Osteocyte (in vitro differentiated cells): Measurements from ENCODE around the gene TMEM208. TPM values are rescaled to one million over a fixed set of nuclear protein-coding genes. Genes with fewer than 3 reads are reported as not detected.

Source experiments
- DNase-seq: peaks from one replicate; pipeline ENCODE4 v3.0.0; 2021; ENCODE audit warnings: mixed read lengths; ENCODE audit not compliant: unreplicated experiment; ENCODE audit errors: extremely low spot score
- H3K27ac Mint-ChIP-seq: one replicate; pipeline ENCODE4 v1.8.0; 2021; ENCODE audit warnings: mild to moderate bottlenecking, mixed read lengths; ENCODE audit not compliant: unreplicated experiment
- H3K27me3 Mint-ChIP-seq: one replicate; pipeline ENCODE4 v1.8.0; 2021; ENCODE audit warnings: mixed read lengths; ENCODE audit not compliant: unreplicated experiment
- H3K36me3 Mint-ChIP-seq: one replicate; pipeline ENCODE4 v1.8.0; 2021; ENCODE audit warnings: mixed read lengths; ENCODE audit not compliant: unreplicated experiment
- H3K4me1 Mint-ChIP-seq: one replicate; pipeline ENCODE4 v1.8.0; 2021; ENCODE audit warnings: mixed read lengths; ENCODE audit not compliant: unreplicated experiment
- H3K4me3 Mint-ChIP-seq: one replicate; pipeline ENCODE4 v1.8.0; 2021; ENCODE audit warnings: mild to moderate bottlenecking, moderate library complexity, mixed read lengths; ENCODE audit not compliant: unreplicated experiment
- H3K9me3 Mint-ChIP-seq: one replicate; pipeline ENCODE4 v1.8.0; 2021; ENCODE audit warnings: mixed read lengths; ENCODE audit not compliant: unreplicated experiment
- total RNA-seq: library from RNA; stranded (reverse); gene quantifications from 2 replicates; pipeline ENCODE4 v1.2.1, GENCODE V29; 2021
- TF ChIP-seq, protein P1 (sequence below): fragments of 200-600 bp; sonication (generic); IDR thresholded peaks from 2 replicates; pipeline ENCODE4 v1.5.0; 2021; ENCODE audit warnings: antibody characterized with exemption, mild to moderate bottlenecking, moderate library complexity

TMEM208 gene
- total RNA-seq, 1 donor from 2014 or later: 41.0 TPM

DNA sequence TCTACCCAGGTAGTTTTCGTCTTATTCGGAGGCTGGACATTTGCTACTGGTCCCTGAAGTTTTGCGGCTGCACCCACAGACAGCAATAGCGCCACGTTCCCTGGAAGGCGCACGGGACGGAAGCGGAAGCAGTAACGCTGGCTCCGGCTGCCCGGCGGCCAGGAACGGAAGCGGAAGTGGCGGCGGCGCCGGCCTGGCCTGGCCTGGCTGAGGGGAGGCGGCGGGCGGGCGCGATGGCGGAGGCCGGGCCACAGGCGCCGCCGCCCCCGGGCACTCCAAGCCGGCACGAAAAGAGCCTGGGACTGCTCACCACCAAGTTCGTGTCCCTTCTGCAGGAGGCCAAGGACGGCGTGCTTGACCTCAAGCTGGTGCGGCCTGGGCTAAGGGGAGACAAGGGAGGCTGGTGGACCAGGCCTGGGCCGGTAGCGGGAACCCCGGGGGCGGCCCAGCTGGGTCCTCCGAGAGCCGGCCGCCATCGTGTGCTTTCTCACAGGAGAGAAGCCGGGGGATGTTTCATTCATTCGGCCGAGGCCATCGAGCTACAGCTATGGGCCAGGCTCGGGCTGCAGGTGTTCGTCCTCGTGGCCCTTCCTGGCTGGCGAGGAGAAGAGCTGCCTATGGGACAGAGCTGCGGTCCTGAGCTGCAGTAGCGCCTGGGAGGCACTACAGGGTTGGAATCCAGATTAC lies 34.8 kb upstream of the TMEM208 start, which contains the start of gene E2F4:
TSS of gene E2F4 (plus strand) at position 161 of the 687 bp plus-strand sequence. CDS start at position 234, 73 bp downstream.
- TF ChIP-seq, protein P1, sequence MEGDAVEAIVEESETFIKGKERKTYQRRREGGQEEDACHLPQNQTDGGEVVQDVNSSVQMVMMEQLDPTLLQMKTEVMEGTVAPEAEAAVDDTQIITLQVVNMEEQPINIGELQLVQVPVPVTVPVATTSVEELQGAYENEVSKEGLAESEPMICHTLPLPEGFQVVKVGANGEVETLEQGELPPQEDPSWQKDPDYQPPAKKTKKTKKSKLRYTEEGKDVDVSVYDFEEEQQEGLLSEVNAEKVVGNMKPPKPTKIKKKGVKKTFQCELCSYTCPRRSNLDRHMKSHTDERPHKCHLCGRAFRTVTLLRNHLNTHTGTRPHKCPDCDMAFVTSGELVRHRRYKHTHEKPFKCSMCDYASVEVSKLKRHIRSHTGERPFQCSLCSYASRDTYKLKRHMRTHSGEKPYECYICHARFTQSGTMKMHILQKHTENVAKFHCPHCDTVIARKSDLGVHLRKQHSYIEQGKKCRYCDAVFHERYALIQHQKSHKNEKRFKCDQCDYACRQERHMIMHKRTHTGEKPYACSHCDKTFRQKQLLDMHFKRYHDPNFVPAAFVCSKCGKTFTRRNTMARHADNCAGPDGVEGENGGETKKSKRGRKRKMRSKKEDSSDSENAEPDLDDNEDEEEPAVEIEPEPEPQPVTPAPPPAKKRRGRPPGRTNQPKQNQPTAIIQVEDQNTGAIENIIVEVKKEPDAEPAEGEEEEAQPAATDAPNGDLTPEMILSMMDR: no peak
- no peaks in the 10 kb centered on the region for H3K9me3 Mint-ChIP-seq

DNA sequence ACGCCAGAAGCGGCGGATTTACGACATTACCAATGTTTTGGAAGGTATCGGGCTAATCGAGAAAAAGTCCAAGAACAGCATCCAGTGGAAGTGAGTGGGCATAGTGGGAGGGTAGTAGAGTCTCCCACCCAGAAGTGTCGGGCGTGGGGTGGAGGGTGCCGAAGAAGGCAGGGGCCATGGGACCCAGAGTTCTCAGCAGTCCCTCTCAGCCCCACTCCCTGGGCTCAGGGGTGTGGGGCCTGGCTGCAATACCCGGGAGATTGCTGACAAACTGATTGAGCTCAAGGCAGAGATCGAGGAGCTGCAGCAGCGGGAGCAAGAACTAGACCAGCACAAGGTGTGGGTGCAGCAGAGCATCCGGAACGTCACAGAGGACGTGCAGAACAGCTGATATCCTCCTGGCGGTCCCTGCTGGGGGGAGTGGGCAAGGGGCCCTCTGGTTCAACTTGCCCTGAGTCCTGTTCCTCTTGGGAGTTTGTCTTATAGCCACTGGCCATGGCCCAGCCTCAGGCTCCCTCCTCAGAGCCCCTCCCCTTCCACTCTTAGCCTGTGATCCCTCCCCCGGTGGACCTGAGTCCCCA lies 34.1 kb upstream of the TMEM208 start:
- peaks cover 26% of the 10 kb centered on the region for H3K4me1 Mint-ChIP-seq
- peak overlapping the region; percentile 84 for H3K4me3 Mint-ChIP-seq
- no peaks in the 10 kb centered on the region for H3K9me3 Mint-ChIP-seq
- H3K27ac Mint-ChIP-seq: peak overlapping the region; percentile 80
- DNase-seq: no peak
- H3K27me3 Mint-ChIP-seq: no peaks in the 10 kb centered on the region
- peaks cover 18% of the 10 kb centered on the region for H3K36me3 Mint-ChIP-seq
- TF ChIP-seq, protein P1: no peak

More for the DNA sequence above, 34.8 kb upstream of the TMEM208 start, which contains the start of gene E2F4:
- Mint-ChIP-seq H3K27ac (peak within 1 kb of the TSS; percentile 80), H3K4me3 (peak within 1 kb of the TSS; percentile 84), H3K27me3 (no peaks in the 10 kb centered on the region), H3K36me3 (peaks cover 18% of the 10 kb centered on the region), H3K4me1 (peaks cover 26% of the 10 kb centered on the region)
- peak; percentile 94 for DNase-seq

DNA sequence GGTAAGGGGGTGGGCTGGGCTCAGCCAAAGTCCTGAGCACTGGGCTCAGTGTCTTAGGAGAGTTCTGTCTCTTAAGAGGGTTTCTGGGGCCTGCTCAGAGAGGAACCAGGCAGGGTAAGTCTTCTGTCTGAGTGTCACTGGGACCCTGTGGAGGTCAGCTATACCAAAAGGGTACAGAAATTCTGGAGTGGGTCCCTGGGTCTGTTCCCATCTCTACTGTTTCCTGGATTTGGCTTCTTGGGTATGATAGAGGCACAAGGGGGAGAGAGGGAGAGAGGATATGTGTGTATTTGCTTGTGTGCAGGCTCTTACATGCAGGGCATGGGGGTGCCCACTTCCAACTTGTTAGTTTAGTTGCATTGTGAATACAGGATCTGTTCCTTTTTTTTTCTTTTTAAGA lies 33.4 kb upstream of the TMEM208 start:
- Mint-ChIP-seq H3K27me3 (no peaks in the 10 kb centered on the region), H3K36me3 (peaks cover 22% of the 10 kb centered on the region), H3K9me3 (no peaks in the 10 kb centered on the region), H3K4me1 (peaks cover 31% of the 10 kb centered on the region), H3K27ac (peak overlapping the region; percentile 4), H3K4me3 (peak overlapping the region; percentile 84)
- TF ChIP-seq, protein P1: no peak
- DNase-seq: no peak

DNA sequence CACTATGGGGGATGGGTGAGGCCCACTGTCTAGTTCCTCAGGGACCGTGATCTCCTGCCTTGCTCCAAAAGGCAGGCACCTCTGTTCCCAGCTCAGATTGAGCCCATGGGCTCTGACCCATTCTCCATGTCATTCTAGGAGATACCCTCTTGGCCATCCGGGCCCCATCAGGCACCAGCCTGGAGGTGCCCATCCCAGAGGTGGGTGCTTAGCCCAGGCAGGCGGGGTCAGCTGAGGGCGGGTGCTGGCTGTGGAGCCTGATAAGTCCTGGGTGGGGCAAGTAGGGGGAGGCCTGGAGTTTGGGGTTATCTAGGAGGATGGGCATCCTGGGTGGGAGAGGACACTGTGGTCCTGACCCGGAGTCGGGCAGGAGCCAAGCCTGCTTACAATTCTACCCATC lies 32.7 kb upstream of the TMEM208 start:
- Mint-ChIP-seq H3K4me3 (peak overlapping the region; percentile 84), H3K4me1 (peaks cover 31% of the 10 kb centered on the region)

DNA sequence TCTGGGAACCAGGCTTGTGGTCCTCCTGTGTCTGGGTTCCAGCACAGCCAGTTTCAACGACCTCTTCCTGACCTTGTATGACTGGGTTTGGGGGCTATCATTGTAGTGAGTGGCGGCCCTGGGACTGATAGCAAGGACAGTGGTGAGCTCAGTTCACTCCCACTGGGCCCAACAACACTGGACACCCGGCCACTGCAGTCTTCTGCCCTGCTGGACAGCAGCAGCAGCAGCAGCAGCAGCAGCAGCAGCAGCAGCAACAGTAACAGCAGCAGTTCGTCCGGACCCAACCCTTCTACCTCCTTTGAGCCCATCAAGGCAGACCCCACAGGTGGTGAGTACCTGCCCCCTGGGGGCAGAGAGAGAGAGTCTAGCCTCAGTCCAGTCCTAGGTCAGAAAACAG lies 31.3 kb upstream of the TMEM208 start:
- Mint-ChIP-seq H3K27ac (no peak overlapping the region), H3K4me3 (no peak overlapping the region), H3K36me3 (peaks cover 24% of the 10 kb centered on the region), H3K27me3 (no peaks in the 10 kb centered on the region), H3K4me1 (peaks cover 33% of the 10 kb centered on the region), H3K9me3 (no peaks in the 10 kb centered on the region)
- TF ChIP-seq, protein P1: no peak
- no peak for DNase-seq

More for the DNA sequence above, 32.7 kb upstream of the TMEM208 start:
- H3K9me3 Mint-ChIP-seq: no peaks in the 10 kb centered on the region
- no peak for DNase-seq
- peaks cover 22% of the 10 kb centered on the region for H3K36me3 Mint-ChIP-seq
- TF ChIP-seq, protein P1: no peak
- no peaks in the 10 kb centered on the region for H3K27me3 Mint-ChIP-seq
- H3K27ac Mint-ChIP-seq: no peak overlapping the region
